Measurements from ENCODE around the gene DIP2B. TPM values are rescaled to one million over a fixed set of nuclear protein-coding genes. Genes with fewer than 3 reads are reported as not detected.

DIP2B gene
- total RNA-seq, 1 donor from 2014 or later = 26.3 TPM

GRCh38 chr12:50569876-50570275, 65.1 kb downstream of the DIP2B start:
- intact Hi-C loops (cut with micrococcal nuclease) = no loop called here

- intact Hi-C loops (cut with micrococcal nuclease) = no loop called here
Observed at GRCh38 chr12:50571786-50572185, 67.0 kb downstream of the DIP2B start.

GRCh38 chr12:50572287-50572686, 67.5 kb downstream of the DIP2B start:
- intact Hi-C loops (cut with micrococcal nuclease) = no loop called here

DNA sequence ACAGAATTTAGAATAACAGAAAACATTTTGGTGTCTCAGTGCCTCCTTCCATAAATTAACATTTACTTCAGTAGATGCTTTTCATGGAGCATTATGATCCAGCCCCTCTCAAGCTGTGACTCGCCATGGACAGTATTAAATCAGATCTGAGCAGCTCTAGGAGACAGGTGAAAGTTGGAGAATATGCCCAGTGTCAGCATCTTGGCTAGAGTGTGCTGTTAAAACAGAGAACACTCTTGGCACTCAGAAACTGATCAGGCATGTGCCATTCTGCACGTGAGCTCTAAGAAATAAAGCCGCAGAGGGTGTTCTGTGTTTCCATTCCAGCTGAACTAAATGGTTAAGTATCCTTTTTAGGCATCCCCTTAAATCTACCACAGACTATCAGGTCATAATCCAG, 68.0 kb downstream of the DIP2B start:
- intact Hi-C loops (cut with micrococcal nuclease) = no loop called here

DNA sequence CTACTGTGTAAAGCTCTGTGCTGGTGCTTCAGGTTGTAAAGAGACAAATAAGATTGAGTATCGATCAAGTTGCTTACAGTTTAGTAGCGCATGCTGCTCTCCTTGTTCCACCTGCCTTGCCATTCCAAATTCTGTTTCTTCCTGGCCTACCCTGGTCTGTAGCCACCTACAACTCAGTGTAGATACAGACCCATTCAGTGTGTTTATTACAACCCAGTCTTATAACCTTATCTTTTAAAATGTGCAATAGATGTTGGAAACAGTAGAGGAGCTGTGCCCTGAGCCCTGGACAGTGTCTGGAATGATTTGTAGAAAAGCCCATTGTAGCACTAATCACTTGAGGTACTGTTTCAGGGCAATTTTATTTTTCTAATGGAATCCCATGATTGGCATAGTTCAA, 68.5 kb downstream of the DIP2B start:
- intact Hi-C loops (cut with micrococcal nuclease) = no loop called here

DNA sequence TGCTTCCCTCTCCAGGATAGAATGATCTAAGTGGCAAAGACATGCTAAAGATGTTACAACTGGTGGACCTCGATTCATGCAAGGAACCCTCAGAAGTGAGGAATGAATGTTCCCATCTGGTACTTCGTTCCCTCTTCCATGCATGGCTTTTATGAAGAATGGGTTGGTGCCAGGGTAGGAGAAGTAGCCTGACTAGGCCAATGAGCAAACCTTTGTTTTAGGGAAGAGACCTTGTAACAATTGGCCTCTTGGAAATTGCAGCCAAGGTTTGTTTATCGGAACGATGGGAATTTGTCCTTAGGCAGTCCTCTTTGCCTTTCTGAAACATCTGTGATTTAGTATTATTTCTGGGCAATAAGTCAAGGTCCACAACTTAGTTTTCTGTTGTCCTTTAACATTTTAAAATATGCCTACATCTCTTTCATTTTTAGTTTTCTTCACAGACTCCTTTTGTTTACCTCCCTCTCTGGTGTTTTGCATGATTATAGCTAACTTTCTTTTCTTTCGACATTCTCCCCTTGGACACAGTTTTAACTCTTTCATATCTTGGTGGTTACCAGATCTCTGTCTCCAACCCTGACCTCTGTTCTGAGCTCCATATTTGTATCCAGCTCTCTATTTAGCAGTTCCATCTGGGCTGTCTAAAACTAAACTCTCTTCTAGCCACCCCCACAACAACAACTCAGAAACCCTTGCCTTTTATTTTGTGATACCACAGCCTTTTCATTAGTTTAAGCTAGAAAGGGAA, 70.0 kb downstream of the DIP2B start:
- intact Hi-C loops (cut with micrococcal nuclease) = no loop called here

GRCh38 chr12:50579757-50580267, 75.0 kb downstream of the DIP2B start:
- intact Hi-C loops (cut with micrococcal nuclease) = no loop called here

- intact Hi-C loops (cut with micrococcal nuclease) = no loop called here
Observed at GRCh38 chr12:50580436-50580835, 75.7 kb downstream of the DIP2B start.

GRCh38 chr12:50581226-50582184, 76.7 kb downstream of the DIP2B start:
- intact Hi-C loops (cut with micrococcal nuclease) = no loop called here

DNA sequence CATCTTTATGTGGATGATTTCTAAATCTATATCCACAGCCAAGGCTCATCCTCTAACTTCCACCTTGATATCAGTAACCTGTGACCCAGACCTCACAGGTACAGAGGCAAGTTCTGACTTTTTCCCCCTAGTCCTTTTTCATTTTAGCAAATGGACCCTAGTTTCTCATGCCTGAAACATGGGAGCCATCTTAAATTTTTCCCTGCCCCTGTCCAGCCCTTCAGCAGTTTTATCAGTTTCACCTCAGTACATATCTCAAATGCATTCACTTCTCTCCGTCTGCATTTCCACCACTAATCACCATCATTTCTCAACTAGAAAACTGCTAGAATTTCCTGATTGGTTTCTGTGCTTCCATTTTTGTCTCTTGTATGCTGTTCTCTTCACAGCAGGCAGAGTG, 79.3 kb downstream of the DIP2B start:
- intact Hi-C loops (cut with micrococcal nuclease) = no loop called here

GRCh38 chr12:50589650-50590435, 85.1 kb downstream of the DIP2B start:
- intact Hi-C loops (cut with micrococcal nuclease) = no loop called here

DNA sequence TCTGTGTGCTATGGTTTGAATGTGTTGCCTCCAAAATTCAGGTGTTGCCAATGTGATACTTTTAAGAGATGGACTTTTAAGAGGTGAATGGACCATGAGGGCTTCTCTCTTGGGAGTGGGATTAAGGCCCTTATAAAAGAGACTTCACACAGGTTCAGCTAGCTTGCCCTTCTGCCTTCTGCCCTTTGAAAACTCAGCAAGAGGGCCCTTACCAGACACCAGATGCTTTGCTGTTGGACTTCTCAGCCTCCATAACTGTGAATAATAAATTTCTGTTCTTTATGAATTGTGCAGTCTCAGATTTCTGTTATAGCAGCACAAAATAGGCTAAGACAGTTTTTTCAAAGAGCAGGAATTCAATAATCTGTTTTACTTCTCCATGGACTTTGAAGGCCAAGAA, 86.1 kb downstream of the DIP2B start:
- intact Hi-C loops (cut with micrococcal nuclease) = no loop called here

GRCh38 chr12:50595667-50596066, 90.9 kb downstream of the DIP2B start:
- intact Hi-C loops (cut with micrococcal nuclease) = loop anchor here (5.0 kb wide), 1 partner anchor 42 kb away; no protein-coding TSS in a partner anchor

GRCh38 chr12:50597200-50598195, 92.7 kb downstream of the DIP2B start:
- intact Hi-C loops (cut with micrococcal nuclease) = loop anchor here (5.0 kb wide), 1 partner anchor 40 kb away; no protein-coding TSS in a partner anchor

GRCh38 chr12:50598321-50598862, 93.6 kb downstream of the DIP2B start:
- intact Hi-C loops (cut with micrococcal nuclease) = loop anchor here (5.0 kb wide), 1 partner anchor 39 kb away; no protein-coding TSS in a partner anchor

- intact Hi-C loops (cut with micrococcal nuclease) = loop anchor here (5.0 kb wide), 1 partner anchor 38 kb away; no protein-coding TSS in a partner anchor
Observed at GRCh38 chr12:50599366-50600095, 94.7 kb downstream of the DIP2B start.

GRCh38 chr12:50600364-50600763, 95.6 kb downstream of the DIP2B start:
- intact Hi-C loops (cut with micrococcal nuclease) = no loop called here

- intact Hi-C loops (cut with micrococcal nuclease) = no loop called here
Observed at GRCh38 chr12:50603817-50604639, 99.2 kb downstream of the DIP2B start.

All from T-helper 2 cell treated with Interferon-gamma antibody and Interleukin-4, amounts not matched to agents 100 ng/mL and 5 ng/mL, for 36 hours (primary cell).